ENCODE measurements around the gene GPR153.

The GPR153 gene

DNA sequence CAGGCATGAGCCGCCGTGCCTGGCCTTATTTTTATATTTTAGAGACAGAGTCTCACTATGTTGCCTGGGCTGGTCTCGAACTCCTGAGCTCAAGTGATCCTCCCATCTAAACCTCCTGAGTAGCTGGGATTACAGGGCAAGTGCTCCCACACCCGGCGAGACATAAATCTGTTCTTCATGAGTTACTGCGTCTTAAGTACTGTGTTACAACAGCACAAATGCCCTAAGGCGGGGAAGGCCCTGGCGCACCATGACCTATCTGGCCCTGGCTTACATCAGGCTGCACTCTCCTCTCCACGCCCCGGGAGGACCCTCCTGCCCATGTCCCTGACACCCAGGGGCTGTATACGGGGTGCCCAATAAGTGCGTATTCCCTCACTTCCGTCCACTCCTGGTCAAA lies 4.3 kb downstream of the GPR153 start:
- Histone ChIP-seq H3K4me3 (no peak overlapping the region), H3K27ac (no peak overlapping the region)
- TF ChIP-seq, protein P1, sequence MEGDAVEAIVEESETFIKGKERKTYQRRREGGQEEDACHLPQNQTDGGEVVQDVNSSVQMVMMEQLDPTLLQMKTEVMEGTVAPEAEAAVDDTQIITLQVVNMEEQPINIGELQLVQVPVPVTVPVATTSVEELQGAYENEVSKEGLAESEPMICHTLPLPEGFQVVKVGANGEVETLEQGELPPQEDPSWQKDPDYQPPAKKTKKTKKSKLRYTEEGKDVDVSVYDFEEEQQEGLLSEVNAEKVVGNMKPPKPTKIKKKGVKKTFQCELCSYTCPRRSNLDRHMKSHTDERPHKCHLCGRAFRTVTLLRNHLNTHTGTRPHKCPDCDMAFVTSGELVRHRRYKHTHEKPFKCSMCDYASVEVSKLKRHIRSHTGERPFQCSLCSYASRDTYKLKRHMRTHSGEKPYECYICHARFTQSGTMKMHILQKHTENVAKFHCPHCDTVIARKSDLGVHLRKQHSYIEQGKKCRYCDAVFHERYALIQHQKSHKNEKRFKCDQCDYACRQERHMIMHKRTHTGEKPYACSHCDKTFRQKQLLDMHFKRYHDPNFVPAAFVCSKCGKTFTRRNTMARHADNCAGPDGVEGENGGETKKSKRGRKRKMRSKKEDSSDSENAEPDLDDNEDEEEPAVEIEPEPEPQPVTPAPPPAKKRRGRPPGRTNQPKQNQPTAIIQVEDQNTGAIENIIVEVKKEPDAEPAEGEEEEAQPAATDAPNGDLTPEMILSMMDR (IDR thresholded peaks at IDR 0.05) = no peak
- no peak for DNase-seq (ENCODE audit: low spot score)

DNA sequence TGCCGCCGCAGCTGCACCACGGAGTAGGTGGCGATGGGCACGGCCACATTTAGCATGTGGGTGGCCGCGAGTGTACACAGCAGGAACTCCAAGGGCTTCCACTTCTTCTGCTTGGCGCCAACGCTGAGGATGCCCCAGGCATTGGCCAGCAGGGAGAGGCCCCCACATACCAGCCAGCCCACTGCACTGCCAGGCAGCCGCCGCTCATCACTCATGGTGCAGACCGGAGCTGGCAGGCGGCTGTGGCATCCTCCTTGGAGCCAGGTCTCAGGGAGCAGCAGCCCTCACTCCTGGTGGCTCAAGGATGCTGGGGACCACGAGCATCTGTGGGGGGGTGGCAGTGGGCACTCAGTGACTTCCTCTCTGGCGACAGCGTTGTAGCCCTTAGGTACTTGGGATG lies 6.2 kb downstream of the GPR153 start:
- TF ChIP-seq, protein P1 (IDR thresholded peaks at IDR 0.05) = no peak
- DNase-seq (ENCODE audit: low spot score) = no peak
- Histone ChIP-seq H3K27ac (no peak overlapping the region), H3K4me3 (no peak overlapping the region)

DNA sequence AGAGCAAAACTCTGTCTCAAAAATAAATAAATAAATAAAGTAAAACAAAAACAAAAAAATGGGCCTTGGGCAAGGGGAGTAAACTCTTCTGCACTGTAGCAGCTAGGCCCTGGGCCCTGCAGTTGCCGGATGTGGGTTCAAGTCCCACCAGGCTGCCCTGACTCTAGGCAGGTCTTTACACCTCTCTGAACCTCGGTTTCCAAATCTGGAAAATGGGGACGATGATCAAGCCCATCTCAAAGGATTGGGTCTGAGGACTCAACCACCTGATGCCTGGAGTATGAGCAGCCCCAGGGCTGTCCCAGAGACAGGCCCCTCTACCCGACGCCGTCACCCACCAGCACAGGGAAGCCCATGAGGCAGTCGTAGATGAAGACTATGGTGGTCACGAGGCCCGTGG lies 7.5 kb downstream of the GPR153 start:
- Histone ChIP-seq H3K4me3 (no peak overlapping the region), H3K27ac (no peak overlapping the region)
- TF ChIP-seq, protein P1 (IDR thresholded peaks at IDR 0.05) = no peak
- no peak for DNase-seq (ENCODE audit: low spot score)

DNA sequence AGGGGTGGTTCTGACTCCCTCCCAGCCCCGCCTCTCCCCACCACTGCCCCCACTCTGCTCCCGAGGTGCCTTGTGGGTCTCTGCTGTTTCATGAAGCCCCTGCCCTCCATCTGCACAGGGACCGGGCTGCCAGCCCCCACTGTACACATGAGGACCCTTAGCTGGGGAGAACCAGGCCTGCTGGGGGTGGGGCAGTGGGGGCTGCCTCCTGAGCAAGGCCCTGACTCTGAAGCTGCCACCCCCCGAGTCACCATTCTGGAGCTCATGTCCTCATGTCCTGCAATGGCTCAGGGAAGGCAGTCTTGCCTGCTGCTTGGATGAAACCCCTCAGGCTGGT lies 8.6 kb downstream of the GPR153 start:
- DNase-seq (ENCODE audit: low spot score) = no peak
- Histone ChIP-seq H3K27ac (no peak overlapping the region), H3K4me3 (no peak overlapping the region)
- TF ChIP-seq, protein P1 (IDR thresholded peaks at IDR 0.05) = no peak

DNA sequence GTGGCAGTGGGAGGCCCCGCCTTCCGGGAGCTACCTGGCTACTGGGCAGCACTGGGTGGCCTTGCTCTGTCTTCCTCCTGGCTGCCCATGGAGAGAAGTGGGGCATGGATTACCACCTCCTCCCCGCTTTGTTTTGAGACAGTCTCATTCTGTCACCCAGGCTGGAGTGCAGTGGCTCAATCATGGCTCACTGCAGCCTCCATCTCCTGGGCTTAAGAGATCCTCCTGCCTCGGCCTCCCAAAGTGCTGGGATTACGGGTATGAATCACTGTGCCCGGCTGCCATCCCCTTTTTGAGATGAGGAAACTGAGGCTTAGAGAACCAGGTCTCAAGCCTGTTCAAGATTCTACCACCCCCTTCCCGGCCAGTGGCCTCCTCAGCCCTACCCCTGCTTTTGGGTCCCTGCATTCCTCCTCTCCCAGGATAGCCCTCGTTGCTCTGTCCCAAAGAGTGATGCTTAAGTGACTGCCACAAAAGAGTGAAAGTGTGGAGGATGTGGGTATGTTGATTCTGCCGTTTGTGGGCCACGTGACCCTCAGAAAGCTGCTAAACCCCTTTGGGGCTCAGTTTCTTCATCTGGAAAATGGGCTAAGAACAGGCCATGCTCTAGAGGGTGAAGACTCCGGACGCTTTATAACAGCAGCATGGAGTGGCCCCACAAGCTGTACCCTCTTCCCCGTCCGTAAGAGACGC lies 9.1 kb downstream of the GPR153 start:
- no peak for DNase-seq (ENCODE audit: low spot score)
- Histone ChIP-seq H3K4me3 (no peak overlapping the region), H3K27ac (no peak overlapping the region)
- TF ChIP-seq, protein P1 (IDR thresholded peaks at IDR 0.05) = no peak

DNA sequence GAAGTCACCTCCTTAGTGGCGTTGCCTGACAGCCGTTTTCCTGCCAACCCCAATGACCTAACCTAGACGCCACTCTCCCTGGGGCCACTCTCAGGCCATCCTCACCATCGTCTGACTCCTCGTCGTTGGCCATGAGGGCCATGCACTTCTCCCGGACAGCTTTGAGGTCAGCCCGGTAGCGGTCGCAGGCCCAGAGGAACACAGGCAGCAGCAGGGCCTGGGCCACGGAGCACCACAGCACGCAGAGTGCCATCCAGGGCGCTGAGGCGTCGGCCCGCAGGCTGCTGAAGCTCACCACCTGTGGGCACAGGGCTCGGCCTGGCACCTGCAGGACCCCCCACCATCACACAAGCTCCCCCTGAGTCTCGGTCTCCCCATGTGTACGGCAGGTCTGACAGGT lies 9.7 kb downstream of the GPR153 start:
- Histone ChIP-seq H3K4me3 (no peak overlapping the region), H3K27ac (no peak overlapping the region)
- DNase-seq (ENCODE audit: low spot score) = no peak
- TF ChIP-seq, protein P1 (IDR thresholded peaks at IDR 0.05) = no peak

Measured in coronary artery (tissue), 2 donors.